HG03342 (cell line): ENCODE results near the gene ENTPD1.
A peak's percentile ranks its signal among the peaks of the same experiment; 100 is the strongest.
"Not testable (repeated sequence)": the region's sequence is repeated elsewhere in the genome, so short reads cannot be mapped to it uniquely, and the experiment has no call there.

Experiments
- ATAC-seq: cut with Tn5 transposase; IDR thresholded peaks from one replicate; pipeline ENCODE4 v1.9.1; 2021; ENCODE audit warnings: mild to moderate bottlenecking, moderate library complexity; ENCODE audit not compliant: unreplicated experiment

ENTPD1 gene

DNA sequence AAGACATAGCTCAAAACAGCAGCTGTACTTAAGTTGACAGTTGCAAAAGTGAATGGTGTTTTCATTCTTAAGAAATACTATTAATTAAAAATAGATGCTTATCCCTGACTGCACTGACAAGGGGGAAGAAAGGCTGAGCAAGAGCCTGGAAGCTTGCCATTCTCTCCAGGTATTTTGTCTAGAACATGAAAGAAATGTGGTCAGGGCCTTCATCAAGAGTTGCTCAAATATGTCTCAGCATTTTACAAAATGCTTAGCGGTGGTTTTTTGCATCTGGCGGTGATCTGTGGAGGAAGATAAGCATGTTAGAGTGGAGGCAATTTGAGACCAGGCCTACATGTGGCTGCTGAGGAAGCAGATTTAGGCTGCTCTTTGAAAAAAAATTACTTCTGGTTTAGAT lies 105.4 kb downstream of the ENTPD1 start:
- no peak for ATAC-seq

DNA sequence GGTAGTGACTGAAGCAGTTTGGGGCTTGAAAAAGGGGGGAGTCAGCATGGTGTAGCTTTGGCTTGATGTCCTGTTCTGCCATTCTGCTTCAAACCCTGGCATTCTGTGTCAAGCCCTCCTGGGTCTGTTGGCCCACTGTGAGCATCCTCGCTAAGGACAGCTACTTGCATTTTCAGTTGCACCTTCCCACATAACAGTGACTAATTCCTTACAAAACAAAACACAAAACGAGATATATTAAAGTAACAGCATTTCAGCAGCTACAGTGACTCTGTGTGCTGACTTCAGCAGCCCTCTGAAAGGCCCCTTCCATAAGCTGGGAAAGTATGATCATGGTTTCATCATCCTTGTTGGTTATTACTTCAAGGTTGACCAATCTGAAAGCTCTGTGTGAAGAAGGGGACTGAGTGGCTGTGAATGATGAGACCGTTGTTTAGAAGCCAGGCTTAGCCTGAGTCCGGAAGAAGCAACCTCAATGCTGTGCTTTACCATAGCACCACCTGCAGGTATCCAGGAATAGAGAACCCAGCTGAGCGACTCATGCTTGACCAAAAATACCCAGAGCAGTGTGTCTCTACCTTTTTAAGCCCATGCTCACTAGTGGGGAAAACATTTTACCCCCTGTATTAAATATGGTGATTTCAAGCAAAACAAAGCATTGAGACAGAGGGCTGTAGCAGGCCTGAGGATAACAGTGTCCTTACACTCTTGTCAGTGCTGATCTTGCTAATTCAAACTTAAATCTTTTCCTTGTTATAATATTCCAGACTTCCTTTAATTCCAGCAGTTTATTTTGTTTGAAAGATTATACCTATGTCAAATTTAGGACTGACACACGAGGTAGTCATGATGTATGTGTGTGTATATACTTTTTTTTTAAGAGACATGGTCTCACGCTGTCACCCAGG lies 109.2 kb downstream of the ENTPD1 start:
- ATAC-seq: peak; percentile 94

DNA sequence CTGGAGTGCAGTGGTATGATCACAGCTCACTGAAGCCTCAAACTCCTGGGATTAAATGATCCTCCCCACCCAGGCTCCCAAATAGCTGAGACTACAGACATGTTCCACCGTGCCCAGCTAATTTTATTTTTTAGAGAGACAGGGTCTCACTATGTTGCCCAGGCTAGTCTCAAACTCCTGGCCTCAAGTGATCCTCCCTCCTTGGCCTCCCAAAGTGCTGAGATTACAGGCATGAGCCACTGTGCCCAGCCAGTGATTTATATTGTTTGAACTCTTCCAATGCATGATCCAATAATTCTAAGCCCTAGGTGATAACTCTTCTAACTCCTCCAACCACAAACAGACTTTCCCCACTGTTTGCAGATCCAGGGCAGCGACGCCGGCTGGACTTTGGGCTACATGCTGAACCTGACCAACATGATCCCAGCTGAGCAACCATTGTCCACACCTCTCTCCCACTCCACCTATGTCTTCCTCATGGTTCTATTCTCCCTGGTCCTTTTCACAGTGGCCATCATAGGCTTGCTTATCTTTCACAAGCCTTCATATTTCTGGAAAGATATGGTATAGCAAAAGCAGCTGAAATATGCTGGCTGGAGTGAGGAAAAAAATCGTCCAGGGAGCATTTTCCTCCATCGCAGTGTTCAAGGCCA lies 110.0 kb downstream of the ENTPD1 start:
- ATAC-seq: no peak

DNA sequence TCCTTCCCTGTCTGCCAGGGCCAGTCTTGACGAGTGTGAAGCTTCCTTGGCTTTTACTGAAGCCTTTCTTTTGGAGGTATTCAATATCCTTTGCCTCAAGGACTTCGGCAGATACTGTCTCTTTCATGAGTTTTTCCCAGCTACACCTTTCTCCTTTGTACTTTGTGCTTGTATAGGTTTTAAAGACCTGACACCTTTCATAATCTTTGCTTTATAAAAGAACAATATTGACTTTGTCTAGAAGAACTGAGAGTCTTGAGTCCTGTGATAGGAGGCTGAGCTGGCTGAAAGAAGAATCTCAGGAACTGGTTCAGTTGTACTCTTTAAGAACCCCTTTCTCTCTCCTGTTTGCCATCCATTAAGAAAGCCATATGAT lies 110.5 kb downstream of the ENTPD1 start:
- ATAC-seq: no peak

DNA sequence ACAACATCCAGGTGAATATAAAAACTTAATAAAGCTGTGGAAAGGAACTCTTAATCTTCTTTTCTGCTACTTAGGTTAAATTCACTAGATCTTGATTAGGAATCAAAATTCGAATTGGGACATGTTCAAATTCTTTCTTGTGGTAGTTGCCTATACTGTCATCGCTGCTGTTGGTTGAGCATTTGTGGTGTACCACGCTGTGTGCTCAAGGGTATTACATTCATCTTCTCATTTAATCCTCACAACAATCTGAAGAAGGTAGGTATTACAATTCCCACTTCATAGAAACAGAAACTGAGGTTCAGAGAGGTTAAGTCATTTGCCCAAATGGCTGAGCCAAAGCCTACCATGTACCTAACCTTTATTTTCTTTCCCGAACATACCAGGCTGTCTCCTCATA lies 111.9 kb downstream of the ENTPD1 start:
- no peak for ATAC-seq

DNA sequence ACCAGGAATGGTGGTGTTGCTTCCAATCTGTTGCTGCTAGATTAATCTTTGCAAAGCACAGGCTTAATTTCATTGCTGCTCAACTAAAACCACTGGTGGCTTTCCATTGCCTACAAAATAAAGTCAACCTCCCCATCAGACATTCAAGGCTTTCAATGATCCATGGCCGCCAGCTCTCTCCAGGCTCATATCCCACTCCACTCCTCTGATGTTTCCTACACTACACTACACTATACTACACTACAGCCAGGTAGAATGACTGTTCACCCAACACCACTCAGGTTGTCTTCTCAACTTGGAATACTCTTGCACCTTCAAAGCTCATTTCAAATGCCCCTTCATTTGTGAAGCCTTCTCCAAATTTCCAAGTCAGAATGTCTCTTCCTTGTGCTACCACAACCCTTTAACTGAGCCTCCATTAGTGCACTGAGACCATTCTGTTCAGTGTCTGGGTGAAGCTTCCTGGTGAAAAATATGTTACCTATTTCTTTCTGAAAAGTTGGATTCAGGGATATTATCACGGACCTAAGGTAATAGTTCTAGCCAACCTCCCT lies 116.3 kb downstream of the ENTPD1 start:
- ATAC-seq: no peak

DNA sequence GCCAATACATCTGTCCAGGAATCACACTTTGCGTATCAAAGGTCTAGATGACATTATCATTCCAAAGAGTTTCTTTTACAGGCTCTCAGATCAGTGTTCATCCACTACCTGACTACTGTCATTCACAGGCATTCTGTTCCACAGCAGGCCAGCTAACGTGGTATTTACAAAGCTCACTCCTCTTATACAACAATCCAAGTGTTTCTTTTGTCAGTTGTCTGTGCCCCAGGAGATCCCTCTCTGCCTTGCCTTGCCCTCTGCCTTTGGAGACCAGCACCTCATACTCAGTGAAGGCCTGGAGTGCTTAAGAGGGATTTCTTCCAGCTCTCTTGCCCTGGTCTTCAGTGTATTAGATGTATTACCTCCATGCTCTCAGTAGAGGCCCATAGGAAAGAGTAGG lies 117.2 kb downstream of the ENTPD1 start:
- no peak for ATAC-seq

DNA sequence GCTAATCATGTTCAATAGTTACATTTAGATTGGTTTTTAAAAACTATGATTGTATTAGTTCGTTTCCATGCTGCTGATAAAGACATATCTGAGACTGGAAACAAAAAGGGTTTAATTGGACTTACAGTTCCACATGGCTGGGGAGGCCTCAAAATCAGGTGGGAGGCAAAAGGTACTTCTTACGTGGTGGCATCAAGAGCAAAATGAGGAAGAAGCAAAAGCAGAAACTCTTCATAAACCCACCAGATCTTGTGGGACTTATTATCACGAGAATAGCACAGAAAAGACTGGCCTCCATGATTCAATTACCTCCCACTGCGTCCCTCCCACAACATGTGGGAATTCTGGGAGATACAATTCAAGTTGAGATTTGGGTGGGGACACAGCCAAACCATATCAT lies 117.7 kb downstream of the ENTPD1 start:
- no peak for ATAC-seq

DNA sequence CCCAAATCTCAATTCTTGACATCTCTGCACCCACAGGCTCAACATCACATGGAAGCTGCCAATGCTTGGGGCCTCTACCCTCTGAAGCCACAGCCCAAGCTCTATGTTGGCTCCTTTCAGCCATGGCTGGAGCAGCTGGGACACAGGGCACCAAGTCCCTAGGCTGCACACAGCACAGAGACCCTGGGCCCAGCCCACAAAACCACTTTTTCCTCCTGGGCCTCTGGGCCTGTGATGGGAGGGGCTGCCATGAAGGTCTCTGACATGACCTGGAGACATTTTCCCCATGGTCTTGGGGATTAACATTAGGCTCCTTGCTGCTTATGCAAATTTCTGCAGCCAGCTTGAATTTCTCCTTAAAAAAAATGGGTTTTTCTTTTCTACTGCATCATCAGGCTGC lies 118.8 kb downstream of the ENTPD1 start:
- not testable (repeated sequence) for ATAC-seq

DNA sequence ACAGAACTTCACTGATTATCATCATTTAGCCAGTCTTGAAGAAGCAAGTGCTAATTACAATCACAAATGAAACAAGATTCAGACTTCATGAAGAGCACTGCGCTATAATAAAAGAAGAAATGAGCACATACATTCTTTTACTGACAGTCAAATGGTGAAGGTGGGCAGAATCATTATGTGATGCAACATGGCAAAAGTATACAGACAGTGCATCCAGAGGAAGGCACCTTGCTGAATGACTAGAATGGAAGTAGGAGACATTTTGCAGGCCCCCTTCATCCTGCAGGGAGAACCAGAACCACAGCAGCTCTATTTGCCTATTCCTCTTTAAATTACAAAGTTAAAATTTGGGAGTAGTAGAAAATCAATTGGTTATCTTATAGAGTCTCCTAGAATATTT lies 120.8 kb downstream of the ENTPD1 start:
- ATAC-seq: no peak

DNA sequence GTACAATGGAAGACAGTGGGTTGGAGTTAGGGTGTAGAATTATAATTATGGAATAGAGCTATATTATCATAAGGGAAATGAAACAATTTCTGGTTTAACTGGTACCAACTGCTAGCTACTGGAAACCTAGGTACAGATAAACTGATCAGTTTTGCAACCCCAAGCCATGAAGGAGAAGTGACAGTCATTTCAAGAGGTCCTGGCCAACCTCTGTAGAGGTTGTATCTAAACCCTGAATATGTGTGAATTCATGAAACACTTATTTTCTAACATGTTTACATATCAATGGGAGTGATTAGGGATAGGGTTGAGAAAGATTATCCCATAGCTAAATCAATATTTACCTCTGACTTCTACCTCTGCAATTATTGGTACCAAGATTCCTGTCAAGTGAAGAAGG lies 121.9 kb downstream of the ENTPD1 start:
- peak; percentile 45 for ATAC-seq

DNA sequence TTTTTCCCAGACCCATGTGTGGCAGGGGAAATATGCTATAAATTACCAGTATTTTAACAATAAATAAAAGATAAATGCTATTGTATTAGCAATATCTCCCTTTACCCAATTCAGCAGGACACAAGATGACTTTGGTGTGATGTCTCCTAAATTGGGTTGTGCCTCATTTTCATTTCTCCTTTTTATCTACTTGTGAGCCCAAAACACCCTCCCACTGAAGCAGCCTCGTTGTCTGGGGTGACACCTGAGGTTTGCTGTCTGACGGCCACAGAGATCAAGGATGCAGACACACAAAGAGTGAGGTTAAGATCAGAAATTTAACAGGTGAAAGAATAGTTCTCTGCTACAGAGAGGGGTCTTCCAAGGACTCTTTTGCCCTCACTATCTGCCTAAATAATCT lies 124.7 kb downstream of the ENTPD1 start:
- ATAC-seq: peak; percentile 59

DNA sequence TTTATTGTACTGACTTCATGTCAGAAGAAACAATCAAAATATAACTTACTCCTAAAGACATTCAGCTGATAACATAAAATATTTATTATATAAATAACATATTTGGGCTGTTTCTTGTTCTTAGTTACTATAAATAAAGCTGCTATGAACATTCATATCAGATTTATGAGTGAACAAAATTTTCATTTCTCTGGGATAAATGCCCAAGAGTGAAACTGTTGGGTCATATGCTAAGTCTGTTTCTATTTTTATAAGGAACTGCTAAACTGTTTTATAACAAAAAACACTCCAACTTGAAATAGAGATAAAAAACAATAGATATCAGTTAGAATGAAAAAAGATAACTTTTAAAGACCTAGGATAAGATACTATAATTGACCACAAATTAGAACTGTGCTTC lies 125.4 kb downstream of the ENTPD1 start:
- ATAC-seq: no peak

DNA sequence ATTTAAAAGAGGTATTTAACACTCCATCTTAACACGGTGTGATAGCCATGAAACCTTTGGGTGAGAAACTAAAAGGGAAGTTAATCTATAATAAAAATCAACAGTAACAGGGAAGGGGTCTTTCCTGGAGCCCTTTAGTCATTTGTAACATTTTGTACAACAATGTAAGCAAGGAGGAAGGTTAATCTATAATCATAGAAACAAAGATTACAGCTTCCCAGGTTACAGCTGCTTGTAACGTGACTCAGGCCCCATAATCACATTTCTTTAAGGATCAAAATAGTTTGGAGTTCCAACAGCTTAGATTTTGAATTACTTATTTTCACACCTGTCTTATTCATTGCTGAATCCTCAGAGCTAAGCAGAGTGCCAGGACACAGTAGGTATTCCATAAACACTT lies 133.9 kb downstream of the ENTPD1 start:
- ATAC-seq: no peak

DNA sequence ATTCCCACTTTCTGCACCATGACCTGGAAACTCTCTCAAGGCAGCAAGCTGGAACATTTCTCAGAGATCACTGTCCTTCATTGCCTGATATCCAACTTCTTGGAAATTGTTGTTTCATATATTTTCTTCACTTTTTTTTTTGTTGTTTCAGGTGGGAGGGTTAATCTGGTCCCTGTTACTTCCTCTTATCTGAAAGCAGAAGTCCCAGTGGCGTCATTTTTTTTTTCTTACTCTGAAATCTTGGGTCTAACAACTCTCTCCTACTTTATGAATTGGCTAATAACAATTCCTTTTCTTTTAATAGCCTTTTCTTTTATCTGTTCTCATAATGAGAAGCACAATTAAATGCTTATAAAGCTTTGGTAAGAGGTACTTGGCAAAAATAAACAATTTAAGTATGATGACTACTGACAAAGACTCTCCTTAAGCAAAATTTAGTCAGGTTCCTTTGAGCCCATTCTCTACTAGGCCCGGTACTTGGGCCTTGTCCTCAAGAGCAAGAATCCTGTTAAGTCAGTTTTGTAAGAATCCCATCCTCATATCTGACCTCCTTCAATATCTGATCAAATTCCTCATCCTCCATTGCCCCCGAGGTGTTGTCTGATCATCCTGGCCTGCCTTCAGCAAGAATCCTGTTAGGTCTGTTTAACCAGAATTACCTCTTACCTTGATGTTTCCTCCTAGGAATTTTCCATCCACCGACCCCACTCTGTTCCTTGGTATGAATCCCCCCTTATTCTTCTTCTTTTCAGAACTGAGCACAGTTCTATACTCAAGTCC lies 140.3 kb downstream of the ENTPD1 start:
- no peak for ATAC-seq

DNA sequence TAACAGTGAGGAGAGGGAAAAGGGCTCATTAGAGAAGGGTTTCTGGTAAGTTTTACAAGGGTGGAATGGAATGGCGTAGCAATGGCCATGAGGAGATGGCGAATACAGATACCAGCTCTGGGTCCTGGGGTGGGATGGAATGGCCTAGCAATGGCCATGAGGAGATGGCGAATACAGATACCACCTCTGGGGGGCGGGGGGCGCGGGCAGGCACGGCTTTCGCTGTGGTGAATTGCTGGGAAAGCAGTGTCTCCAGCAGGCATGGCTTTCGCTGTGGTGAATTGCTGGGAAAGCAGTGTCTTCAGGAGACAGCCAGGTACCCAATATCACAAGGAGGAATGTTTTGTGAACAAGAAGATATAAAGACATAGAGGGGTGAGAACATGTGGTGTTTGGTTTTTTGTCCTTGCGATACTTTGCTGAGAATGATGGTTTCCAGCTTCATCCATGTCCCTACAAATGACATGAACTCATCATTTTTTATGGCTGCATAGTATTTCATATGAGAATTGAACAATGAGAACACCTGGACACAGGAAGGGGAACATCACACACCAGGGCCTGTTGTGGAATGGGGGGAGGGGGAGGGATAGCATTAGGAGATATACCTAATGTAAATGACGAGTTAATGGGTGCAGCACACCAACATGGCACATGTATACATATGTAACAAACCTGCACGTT lies 150.1 kb downstream of the ENTPD1 start:
- not testable (repeated sequence) for ATAC-seq

DNA sequence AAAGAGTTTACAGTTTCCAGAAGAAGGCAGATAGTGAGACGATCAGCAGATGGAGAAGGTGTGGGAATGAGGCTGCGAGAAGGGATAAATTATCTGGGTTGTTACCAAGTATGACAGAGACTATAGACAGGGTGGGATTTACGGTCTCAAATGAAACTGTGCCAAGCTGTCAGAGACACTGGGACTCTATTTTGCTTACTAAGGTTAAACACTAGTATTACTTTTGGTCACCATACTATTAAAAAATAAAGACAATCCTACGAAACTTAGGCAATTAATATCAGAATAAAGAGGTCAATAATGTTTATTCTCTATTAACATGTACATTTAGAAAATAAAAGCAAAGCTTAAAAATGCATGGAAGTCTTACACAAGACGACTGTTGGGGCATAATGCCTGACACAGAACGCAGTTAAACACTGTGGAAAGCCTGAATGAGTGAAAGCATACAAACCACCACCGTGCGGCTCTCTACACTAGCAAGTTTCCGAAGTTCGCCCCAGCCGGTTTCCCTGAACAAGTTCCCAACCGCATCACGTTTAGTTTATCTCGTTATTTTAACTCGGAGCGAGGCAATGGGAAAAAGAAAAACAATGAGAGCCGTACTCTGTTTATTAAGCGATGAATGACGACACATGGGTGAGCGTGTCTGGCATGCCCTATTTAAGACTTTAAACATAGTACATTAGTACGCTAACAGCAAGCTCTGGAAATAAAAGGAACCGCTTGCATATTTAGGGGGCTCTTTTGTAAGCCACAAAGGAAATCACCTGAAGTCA lies 150.9 kb downstream of the ENTPD1 start:
- peak; percentile 35 for ATAC-seq

DNA sequence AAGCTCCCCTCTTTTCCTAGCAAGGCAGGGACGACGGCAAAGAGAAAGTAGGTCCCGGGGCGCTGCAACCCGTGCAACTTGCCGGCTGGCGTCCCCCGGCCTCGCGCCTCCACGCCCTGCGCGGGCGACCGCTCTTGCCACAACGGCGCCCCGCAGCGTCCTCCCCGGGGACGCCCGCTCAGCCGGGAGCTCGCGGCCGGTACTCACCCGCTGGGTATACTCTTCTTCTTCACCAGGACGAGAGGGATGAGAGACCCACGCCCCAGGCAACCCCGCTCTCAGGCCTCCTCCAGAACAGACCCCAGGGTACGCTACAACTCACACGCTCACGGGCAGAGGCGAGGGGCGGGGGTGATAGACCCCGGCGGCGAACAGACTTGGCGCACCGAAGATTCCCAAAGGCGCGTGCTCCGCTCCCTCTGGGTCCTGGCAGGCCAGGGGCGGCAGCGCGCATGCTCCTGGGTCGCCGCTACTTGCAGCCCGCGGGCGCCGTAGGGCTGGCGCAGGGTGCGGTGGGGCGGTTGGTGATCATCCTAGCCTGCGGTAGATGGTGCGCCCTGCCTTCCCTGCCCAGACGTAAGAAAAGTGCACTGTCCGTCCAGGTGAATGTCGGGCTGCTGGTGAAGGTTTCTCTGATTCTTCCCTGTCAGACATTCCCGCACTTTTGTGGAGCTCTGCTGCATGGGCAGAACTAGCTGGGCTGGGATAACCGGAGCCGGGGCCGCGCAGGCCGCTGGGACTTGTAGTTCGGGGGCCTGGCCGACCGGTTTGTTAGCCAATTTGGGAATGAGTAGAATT lies 151.7 kb downstream of the ENTPD1 start, which contains the start of gene CC2D2B:
Gene CC2D2B (plus strand): TSS at position 520 of the 798 bp plus-strand sequence. CDS start 3,349 bp downstream, outside the sequence.
- peak; percentile 74 for ATAC-seq

DNA sequence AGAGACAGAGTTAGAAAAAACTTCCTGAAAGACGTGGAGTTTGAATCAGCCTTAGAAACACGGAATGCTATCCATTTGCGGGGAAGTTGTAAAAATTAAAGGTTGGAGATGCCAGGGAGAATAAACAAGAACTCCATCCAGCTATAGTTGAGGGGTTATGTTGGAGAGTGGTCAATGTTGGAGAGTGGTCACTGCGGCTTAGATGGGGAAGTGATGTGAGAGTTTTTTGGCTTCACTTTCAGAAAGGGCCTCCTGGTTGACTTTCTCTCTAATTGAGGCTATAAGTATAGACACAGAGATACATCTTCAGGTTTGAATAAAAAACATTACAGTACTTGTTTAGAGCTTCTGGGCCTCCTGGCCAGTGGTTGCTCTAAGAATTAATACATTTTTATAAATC lies 152.5 kb downstream of the ENTPD1 start:
- no peak for ATAC-seq
